ENCODE data around the gene LCE1F. TPM values are rescaled to one million over a fixed set of nuclear protein-coding genes. Genes with fewer than 3 reads are reported as not detected.

LCE1F gene
- total RNA-seq, 1 experiment from 2014 or later: not detected

- peaks cover 17% of the 10 kb centered on the region for H3K27me3 Mint-ChIP-seq (ENCODE audit: low read depth)
- TF ChIP-seq NFATC4 (CRISPR knock-in tag; IDR thresholded peaks at IDR 0.05): no peak
- TF ChIP-seq SP1 (CRISPR knock-in tag; conservative IDR thresholded peaks at IDR 0.05): no peak
- no peak for TF ChIP-seq ZNF317 (CRISPR knock-in tag; IDR thresholded peaks at IDR 0.05; ENCODE audit: borderline replicate concordance, low read depth)
- TF ChIP-seq HMGA2 (CRISPR knock-in tag; IDR thresholded peaks at IDR 0.05): no peak
- no peak for TF ChIP-seq ESRRA (CRISPR knock-in tag; IDR thresholded peaks at IDR 0.05; ENCODE audit: borderline replicate concordance)
- no peak for TF ChIP-seq ZNF396 (CRISPR knock-in tag; IDR thresholded peaks at IDR 0.05; ENCODE audit: borderline replicate concordance)
- no peak for TF ChIP-seq MYBL2 (CRISPR knock-in tag; IDR thresholded peaks at IDR 0.05)
- no peak for TF ChIP-seq GRHL2 (CRISPR knock-in tag; IDR thresholded peaks at IDR 0.05; ENCODE audit: insufficient replicate concordance, severe bottlenecking)
- H3K4me3 Mint-ChIP-seq: no peak overlapping the region
- no peak overlapping the region for H3K27ac Mint-ChIP-seq
- no peak for ATAC-seq
- peaks cover 94% of the 10 kb centered on the region for H3K9me3 Mint-ChIP-seq
- H3K4me1 Mint-ChIP-seq: no peaks in the 10 kb centered on the region
- H3K36me3 Mint-ChIP-seq: peaks cover 82% of the 10 kb centered on the region
- ChIA-PET POLR2A (no interaction called here), CTCF (no interaction called here)
- no peak for DNase-seq (ENCODE audit: low spot score)
Measured at GRCh38 chr1:152759453-152760173, 15.3 kb upstream of the LCE1F start.

GRCh38 chr1:152760551-152761190, 14.3 kb upstream of the LCE1F start:
- ATAC-seq: no peak
- peaks cover 78% of the 10 kb centered on the region for H3K36me3 Mint-ChIP-seq
- peaks cover 12% of the 10 kb centered on the region for H3K27me3 Mint-ChIP-seq (ENCODE audit: low read depth)
- ChIA-PET CTCF (no interaction called here), POLR2A (interaction anchor here (0.6 kb wide), 1 partner anchor 240 kb away, joined by 5 read pairs; no protein-coding TSS in a partner anchor)
- DNase-seq (ENCODE audit: low spot score): no peak
- no peak overlapping the region for H3K4me3 Mint-ChIP-seq
- H3K9me3 Mint-ChIP-seq: peaks cover 89% of the 10 kb centered on the region
- H3K4me1 Mint-ChIP-seq: no peaks in the 10 kb centered on the region
- no peak overlapping the region for H3K27ac Mint-ChIP-seq
- TF ChIP-seq CTCF (IDR thresholded peaks at IDR 0.05) (no peak), NR1H2 (CRISPR knock-in tag; IDR thresholded peaks at IDR 0.05) (no peak), ZNF671 (CRISPR knock-in tag; IDR thresholded peaks at IDR 0.05) (no peak), FOXK1 (CRISPR knock-in tag; IDR thresholded peaks at IDR 0.05) (no peak), AFF4 (CRISPR knock-in tag; IDR thresholded peaks at IDR 0.05; ENCODE audit: borderline replicate concordance) (no peak), ZSCAN18 (CRISPR knock-in tag; IDR thresholded peaks at IDR 0.05) (no peak)
- TF ChIP-seq, protein P1, sequence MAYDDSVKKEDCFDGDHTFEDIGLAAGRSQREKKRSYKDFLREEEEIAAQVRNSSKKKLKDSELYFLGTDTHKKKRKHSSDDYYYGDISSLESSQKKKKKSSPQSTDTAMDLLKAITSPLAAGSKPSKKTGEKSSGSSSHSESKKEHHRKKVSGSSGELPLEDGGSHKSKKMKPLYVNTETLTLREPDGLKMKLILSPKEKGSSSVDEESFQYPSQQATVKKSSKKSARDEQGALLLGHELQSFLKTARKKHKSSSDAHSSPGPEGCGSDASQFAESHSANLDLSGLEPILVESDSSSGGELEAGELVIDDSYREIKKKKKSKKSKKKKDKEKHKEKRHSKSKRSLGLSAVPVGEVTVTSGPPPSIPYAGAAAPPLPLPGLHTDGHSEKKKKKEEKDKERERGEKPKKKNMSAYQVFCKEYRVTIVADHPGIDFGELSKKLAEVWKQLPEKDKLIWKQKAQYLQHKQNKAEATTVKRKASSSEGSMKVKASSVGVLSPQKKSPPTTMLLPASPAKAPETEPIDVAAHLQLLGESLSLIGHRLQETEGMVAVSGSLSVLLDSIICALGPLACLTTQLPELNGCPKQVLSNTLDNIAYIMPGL (CRISPR knock-in tag; IDR thresholded peaks at IDR 0.05): no peak
- TF ChIP-seq, protein P2, sequence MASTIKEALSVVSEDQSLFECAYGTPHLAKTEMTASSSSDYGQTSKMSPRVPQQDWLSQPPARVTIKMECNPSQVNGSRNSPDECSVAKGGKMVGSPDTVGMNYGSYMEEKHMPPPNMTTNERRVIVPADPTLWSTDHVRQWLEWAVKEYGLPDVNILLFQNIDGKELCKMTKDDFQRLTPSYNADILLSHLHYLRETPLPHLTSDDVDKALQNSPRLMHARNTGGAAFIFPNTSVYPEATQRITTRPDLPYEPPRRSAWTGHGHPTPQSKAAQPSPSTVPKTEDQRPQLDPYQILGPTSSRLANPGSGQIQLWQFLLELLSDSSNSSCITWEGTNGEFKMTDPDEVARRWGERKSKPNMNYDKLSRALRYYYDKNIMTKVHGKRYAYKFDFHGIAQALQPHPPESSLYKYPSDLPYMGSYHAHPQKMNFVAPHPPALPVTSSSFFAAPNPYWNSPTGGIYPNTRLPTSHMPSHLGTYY (CRISPR knock-in tag; IDR thresholded peaks at IDR 0.05): no peak
- TF ChIP-seq, protein P3, sequence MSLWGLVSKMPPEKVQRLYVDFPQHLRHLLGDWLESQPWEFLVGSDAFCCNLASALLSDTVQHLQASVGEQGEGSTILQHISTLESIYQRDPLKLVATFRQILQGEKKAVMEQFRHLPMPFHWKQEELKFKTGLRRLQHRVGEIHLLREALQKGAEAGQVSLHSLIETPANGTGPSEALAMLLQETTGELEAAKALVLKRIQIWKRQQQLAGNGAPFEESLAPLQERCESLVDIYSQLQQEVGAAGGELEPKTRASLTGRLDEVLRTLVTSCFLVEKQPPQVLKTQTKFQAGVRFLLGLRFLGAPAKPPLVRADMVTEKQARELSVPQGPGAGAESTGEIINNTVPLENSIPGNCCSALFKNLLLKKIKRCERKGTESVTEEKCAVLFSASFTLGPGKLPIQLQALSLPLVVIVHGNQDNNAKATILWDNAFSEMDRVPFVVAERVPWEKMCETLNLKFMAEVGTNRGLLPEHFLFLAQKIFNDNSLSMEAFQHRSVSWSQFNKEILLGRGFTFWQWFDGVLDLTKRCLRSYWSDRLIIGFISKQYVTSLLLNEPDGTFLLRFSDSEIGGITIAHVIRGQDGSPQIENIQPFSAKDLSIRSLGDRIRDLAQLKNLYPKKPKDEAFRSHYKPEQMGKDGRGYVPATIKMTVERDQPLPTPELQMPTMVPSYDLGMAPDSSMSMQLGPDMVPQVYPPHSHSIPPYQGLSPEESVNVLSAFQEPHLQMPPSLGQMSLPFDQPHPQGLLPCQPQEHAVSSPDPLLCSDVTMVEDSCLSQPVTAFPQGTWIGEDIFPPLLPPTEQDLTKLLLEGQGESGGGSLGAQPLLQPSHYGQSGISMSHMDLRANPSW (CRISPR knock-in tag; conservative IDR thresholded peaks at IDR 0.05; ENCODE audit: low read depth): no peak

Data from WTC11 (cell line).